Measurements from ENCODE around the gene CCDC88C.
"Not testable (repeated sequence)": the region's sequence is repeated elsewhere in the genome, so short reads cannot be mapped to it uniquely, and the experiment has no call there.

The CCDC88C gene

GRCh38 chr14:91415794-91416743 is 1.6 kb downstream of the CCDC88C start:
- DNase-seq, result peak; percentile 27 to 70 (median 44)

DNA sequence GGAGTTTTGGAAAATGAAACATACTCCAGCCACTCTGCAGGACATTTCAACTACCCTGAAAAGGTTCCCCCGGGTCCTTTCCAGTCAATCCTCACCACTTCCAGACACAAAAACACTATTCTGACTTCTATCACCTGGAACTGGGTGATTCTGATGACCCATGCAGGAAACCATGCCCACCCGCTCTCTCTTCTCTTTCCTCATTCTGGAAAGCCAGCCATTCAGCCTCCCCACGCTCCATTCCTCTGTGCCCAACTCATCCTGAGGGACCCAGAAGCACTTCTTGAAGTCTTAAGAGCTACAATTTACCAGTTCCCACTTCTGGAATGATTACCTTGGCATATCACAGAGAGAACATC is 3.2 kb downstream of the CCDC88C start:
- DNase-seq, result no peak

DNA sequence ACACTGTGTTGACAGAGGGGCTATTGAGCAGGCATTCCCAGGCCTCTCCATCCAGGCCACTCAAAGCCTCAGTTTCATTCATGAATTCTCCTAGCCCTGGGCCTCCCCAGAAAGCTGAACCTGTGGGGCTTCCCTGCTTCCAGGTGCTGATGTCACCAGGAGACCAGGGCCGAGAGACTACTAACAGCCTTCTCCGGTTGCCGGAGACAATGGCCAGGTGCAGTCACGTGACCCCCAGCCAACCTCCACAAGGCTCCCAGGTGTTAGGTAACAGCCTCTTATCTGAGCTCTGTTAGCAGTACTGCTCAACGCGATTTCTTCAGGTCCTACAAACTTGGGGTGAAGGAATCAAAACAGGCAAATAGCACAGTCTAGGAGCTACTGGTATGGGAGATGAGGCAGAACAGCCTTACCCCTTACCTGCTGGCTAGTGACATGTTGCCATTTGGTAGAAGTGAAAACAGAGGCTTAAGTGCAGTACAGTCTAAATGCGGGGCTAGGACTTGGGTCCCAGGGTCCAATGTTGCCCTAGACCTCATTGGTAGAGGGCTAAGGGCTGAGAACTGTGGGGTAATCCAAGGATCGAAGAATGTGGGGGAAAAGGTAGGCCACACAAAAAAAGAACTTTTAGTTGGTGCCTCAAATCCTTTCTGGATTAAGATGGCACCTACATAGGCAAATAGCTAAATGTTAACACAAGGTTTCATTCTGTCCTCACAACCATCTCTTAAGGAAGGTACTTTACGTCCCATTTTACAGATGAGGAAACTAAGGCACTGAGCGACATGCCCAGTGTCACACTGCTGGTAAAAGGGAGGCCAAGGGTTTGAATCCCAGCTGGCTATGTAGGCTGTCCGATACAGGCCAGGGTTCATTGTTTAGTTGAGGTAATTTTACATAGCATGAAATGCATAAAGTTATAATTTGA is 3.8 kb downstream of the CCDC88C start:
- peak; percentile 77 to 98 (median 90) for DNase-seq

DNA sequence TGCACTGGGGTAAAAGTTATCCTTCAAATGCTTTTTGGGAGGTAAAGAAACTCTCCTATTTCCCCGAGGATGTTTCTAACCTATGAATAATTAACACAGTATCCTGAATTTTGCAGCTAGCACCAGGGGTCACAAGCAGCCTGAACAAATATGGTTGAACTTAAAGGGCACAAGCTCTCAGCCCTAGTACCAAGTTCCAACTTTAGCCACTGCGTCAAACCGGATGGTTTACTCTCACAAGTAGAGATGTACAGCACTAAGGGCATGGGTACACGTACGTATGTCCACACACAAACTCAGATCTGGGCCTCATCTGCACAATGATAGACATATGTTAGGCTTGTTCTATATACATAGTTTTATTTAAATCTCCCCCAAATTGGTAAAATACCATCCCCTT is 4.7 kb downstream of the CCDC88C start:
- DNase-seq, result no peak

GRCh38 chr14:91410771-91411536 is 6.7 kb downstream of the CCDC88C start:
- DNase-seq, result no peak

GRCh38 chr14:91409928-91410718 is 7.5 kb downstream of the CCDC88C start:
- no peak for DNase-seq

DNA sequence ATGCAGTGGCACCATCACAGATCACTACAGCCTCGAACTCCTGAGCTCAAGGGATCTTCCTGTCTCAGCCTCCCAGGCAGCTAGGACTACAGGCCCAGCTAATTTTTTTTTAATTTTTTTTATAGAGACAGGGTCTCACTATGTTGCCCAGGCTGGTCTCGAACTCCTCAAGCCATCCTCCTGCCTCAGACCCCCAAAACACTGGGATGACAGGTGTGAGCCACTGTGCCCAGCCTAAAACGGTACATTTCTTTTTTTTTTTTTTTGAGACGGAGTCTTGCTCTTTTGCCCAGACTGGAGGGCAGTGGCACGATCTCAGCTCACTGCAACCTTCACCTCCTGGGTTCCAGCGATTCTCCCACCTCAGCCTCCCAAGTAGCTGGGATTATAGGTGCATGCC is 8.4 kb downstream of the CCDC88C start:
- DNase-seq, result not testable (repeated sequence)

- DNase-seq, result no peak
Observed at GRCh38 chr14:91406982-91407381, 10.6 kb downstream of the CCDC88C start.

DNA sequence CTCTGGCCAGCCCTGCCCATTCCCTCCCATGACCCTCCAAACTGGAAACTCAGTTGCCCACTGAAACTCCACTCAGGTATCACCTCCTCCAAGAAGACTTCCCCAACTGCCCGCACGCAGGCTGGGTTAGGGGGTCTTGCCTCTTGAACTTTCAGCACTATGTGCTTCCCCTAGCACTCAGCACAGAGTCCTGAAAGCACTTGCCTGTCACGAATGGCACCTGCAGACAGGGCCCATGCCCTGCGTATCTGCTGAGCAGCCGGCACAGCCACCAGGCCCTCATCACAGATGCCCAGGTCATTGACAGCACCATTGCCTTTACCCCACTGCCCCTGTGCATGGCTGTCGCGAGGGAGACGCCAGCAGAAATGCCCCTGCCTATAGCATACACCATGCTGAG is 11.2 kb downstream of the CCDC88C start:
- DNase-seq, result no peak

DNA sequence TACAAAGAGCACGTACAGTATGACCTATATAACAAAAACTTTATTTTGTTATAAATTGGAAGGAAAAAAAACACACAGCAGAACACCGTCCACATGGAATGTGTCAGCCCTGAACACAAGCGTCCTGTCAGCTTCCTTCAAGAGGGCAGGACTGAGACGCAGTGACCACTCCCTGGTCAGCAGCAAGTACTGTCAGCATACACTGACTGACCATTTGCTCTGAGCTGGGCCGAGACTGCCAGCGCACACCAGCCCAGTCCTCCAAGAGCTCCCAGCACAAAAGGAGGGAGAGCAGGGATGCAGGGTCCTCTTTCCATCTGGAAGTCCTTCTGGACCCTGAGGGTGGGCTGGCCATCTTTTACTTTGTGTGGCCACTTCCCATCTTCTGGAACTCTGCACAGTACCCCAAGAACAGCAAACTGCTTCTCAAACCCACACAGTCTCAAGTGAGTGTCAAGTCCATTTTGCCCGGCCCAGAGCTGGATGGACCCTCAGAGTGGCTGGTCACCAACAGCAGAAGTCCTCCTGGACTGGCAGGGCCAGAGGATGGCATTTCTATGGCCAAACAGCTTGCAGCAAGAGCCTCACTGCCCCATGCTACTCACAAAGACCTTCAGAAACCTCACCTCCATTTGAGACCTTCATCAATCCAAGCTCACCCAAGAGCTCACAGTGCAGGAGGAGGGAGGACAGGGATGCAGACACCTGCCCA is 11.7 kb downstream of the CCDC88C start:
- no peak for DNase-seq

DNA sequence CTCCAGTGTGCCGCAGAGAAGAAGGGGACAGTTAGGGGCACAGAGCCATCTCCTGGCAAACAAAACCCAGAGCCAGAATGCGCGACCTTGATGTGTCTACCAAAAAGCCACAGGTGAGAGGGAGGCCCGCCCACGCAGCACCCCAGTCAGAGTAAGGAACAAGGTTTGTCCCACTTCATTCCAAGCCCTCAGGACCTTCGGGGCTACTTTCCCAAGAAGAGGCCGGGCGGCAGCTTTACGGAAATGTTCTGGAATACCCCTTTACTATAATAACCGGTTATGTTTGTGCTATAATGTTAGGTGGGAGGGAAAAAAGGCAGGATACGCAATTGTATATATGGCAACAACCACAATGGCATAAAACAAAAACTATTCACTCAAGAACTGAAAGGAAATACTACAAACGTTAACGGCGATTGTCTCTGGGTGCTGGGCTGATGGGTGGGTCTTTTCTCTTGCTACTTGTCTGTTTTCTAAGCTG is 12.3 kb downstream of the CCDC88C start:
- DNase-seq, result no peak

DNA sequence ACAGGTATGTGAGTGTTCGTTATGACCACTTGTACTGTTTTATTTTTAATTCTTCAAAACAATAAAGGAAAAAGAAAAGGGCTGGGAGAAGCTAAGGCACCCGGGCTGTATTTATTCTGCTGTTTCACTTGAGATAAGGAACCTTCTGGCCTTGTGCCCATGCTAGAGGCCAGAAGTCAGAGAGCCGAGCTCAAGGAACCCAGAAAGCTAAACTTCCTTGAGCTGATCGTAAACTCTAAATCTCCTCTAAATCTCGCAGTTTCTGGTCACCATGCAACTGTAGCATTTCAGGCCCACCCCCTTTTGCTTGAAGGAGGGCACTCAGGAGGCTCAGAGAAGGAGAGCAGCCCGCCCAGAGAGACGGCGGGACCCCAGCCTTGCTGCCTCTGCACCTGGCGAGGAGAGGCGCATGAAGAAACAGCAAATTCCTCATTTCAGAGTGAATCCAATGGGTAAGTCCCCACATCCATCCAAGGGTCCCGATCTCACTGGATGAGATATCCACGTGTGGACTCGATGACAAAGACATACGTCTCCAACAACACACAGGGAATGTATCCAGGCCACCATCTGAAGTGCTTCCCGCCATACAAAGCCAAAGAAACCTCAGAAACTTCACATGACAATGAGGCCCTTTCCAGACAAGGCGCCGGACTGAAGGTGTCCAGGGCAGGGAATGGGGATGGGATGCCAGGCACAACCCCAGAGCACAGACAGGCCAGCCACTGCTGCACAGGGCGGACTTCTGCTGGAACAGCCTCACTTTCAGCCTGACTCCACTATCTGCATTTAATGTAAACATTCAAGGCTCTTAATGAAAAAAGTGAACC is 14.6 kb downstream of the CCDC88C start:
- DNase-seq, result no peak

- no peak for DNase-seq
Observed at GRCh38 chr14:91402348-91402747, 15.3 kb downstream of the CCDC88C start.

DNA sequence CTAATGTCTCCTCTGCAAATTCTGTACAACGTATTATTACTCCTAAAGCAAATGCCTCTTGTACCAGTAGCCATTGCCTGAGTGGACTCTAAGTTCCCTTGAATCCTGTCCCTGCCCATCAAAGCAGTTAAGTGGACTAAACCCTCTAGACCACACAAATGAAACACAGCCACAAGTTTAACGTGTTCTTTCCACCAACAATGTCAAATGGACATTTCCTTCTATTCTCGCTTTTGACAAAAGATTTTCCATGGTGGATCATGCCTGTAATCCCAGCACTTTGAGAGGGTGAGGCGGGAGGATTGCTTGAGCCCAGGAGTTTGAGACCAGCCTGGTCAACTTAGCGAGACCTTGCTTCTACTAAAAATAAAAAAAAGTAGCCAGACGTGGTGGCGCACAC is 15.9 kb downstream of the CCDC88C start:
- no peak for DNase-seq

- no peak for DNase-seq
Observed at GRCh38 chr14:91400696-91401095, 16.9 kb downstream of the CCDC88C start.

- DNase-seq, result no peak
Observed at GRCh38 chr14:91399868-91400640, 17.6 kb downstream of the CCDC88C start.

DNA sequence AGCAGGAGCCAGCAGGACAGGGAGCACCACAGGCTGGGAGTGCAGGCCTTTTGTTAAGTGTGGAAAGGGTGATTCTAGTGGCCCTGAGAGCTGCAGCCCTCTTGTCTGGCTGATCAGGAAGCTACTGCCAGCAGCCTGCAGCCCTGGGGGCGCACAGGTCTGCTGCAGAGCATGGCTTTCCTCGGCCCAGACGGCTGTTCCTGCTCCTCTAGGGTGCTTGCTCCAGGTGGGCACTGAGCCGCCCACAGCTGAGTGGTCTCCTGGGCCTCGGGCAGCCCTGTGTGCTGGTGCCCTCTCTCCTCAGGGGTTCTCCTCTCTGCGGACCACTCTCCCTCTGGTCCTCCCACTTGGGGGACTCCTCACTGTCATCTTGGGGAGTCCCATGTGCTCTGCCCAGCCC is 18.9 kb downstream of the CCDC88C start:
- DNase-seq, result peak in 2 of 3 experiments; percentile 30 to 51

DNA sequence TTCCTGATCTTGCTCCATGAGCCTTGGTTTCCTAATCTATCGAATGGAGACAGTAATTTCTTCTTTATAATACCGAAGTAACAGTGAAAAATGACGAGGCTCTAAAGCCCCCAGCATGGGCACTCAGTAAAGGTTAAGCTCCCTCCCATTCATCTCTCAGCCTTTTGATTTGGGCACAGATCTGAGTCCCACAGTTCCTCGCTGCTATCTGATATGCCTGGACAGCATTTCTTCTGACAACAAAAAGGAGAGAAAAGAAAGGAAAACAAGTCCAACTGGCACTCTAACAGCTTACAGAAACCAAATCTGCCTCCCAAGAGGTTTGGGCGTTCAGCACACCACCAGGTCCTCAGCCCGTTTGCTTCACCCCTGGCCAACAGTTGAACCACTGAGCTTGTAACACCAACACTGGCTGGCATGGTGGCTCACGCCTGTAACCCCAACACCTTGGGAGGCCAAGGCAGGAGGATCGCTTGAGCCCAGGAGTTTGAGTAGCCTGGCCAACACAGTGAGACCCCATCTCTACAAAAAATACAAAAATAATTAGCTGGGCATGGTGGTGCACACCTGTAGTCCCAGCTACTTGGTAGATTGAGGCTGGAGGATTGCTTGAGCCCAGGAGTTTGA is 19.5 kb downstream of the CCDC88C start:
- no peak for DNase-seq
